Measurements from ENCODE around the gene SCGB3A1. TPM values are rescaled to one million over a fixed set of nuclear protein-coding genes. Genes with fewer than 3 reads are reported as not detected.

SCGB3A1 gene
- total and polyA plus RNA-seq, 2 donors (not counting 1 experiment from before 2014, with no cell fraction given), result not detected

DNA sequence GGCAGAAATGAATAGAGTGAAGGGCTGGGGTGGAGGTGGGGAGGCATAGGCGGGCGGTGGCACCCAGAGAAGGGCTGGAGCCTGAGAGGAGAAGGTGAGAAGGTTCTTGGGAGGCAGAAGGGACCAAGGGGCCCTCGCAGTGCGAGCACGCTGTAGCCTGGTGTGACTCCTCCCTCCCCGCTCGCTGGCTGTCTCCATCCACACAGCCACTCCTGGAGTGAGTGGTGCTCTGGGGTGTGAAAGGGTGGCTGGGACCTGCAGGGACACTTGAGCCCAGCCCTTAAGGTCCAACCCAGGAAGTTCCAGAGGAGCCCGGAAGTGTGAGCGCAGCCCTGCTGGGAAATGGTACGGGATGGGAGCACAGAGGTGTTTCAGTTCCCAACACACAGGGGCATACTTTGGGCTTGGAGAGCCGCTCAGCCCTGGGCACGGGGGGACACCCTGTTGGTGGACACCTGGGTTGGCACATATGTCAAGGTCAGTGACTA lies 9.3 kb upstream of the SCGB3A1 start:
- Histone ChIP-seq H3K9me3 (ENCODE audit: control extremely low read depth in 1 of 3, control insufficient read depth in 2 of 3, insufficient read depth in 1 of 3, low read length in 2 of 3) (no peaks in the 10 kb centered on the region), H3K4me1 (ENCODE audit: control insufficient read depth in 2 of 2, insufficient read depth in 2 of 2, low read length in 2 of 2) (no peaks in the 10 kb centered on the region), H3K27me3 (replicated peaks in 1 of 4; ENCODE audit: control extremely low read depth in 1 of 4, control insufficient read depth in 3 of 4, insufficient read depth in 4 of 4, low read length in 3 of 4) (peaks cover 0 to under 1% (median 0%) of the 10 kb centered on the region in 4 experiments), H3K9ac (ENCODE audit: low read length) (no peak overlapping the region), H2AFZ (ENCODE audit: insufficient read depth, low read depth, low read length, poor library complexity, severe bottlenecking) (no peak overlapping the region), H3K36me3 (replicated peaks in 1 of 2; ENCODE audit: control extremely low read depth in 1 of 2, control insufficient read depth in 1 of 2, extremely low read depth in 1 of 2, insufficient read depth in 2 of 2, low read length in 1 of 2) (no peaks in the 10 kb centered on the region), H4K20me1 (ENCODE audit: control insufficient read depth, insufficient read depth, low read length, poor library complexity, severe bottlenecking) (no peaks in the 10 kb centered on the region), H3K4me2 (replicated peaks; ENCODE audit: low read depth, low read length, poor library complexity, severe bottlenecking) (no peak overlapping the region), H3K4me3 (ENCODE audit: control extremely low read depth in 1 of 5, extremely low read depth in 1 of 5, insufficient read depth in 1 of 5, low read depth in 2 of 5, low read length in 4 of 5) (no peak overlapping the region), H3K79me2 (ENCODE audit: control insufficient read depth, insufficient read depth, low read length) (no peaks in the 10 kb centered on the region), H3K27ac (ENCODE audit: low read length in 2 of 2) (no peak overlapping the region)
- H3K4me1 Mint-ChIP-seq, result no peaks in the 10 kb centered on the region
- TF ChIP-seq, protein P1, sequence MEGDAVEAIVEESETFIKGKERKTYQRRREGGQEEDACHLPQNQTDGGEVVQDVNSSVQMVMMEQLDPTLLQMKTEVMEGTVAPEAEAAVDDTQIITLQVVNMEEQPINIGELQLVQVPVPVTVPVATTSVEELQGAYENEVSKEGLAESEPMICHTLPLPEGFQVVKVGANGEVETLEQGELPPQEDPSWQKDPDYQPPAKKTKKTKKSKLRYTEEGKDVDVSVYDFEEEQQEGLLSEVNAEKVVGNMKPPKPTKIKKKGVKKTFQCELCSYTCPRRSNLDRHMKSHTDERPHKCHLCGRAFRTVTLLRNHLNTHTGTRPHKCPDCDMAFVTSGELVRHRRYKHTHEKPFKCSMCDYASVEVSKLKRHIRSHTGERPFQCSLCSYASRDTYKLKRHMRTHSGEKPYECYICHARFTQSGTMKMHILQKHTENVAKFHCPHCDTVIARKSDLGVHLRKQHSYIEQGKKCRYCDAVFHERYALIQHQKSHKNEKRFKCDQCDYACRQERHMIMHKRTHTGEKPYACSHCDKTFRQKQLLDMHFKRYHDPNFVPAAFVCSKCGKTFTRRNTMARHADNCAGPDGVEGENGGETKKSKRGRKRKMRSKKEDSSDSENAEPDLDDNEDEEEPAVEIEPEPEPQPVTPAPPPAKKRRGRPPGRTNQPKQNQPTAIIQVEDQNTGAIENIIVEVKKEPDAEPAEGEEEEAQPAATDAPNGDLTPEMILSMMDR (IDR thresholded peaks at IDR 0.05), result no peak
- no peak for TF ChIP-seq EZH2 (IDR thresholded peaks at IDR 0.05; ENCODE audit: borderline replicate concordance, insufficient read depth, low read depth, low read length, poor library complexity, severe bottlenecking)
- no peak for ATAC-seq (ENCODE audit: low read depth)
- POLR2A ChIA-PET, result interaction anchor here (0.7 kb wide), 1 partner anchor 623 kb away, joined by 15 read pairs; no protein-coding TSS in a partner anchor
- intact Hi-C loops (cut with micrococcal nuclease), result no loop called here
- CTCF ChIA-PET, result no interaction called here
- H3K27me3 Mint-ChIP-seq, result no peaks in the 10 kb centered on the region
- no peak overlapping the region for H3K4me3 Mint-ChIP-seq
- WGBS (ENCODE audit: insufficient coverage), result 93% methylated on average over 10 of the region's 12 CpGs
- no peak for DNase-seq
- no peak overlapping the region for H3K27ac Mint-ChIP-seq
- H3K9me3 Mint-ChIP-seq (ENCODE audit: insufficient read depth), result no peaks in the 10 kb centered on the region

DNA sequence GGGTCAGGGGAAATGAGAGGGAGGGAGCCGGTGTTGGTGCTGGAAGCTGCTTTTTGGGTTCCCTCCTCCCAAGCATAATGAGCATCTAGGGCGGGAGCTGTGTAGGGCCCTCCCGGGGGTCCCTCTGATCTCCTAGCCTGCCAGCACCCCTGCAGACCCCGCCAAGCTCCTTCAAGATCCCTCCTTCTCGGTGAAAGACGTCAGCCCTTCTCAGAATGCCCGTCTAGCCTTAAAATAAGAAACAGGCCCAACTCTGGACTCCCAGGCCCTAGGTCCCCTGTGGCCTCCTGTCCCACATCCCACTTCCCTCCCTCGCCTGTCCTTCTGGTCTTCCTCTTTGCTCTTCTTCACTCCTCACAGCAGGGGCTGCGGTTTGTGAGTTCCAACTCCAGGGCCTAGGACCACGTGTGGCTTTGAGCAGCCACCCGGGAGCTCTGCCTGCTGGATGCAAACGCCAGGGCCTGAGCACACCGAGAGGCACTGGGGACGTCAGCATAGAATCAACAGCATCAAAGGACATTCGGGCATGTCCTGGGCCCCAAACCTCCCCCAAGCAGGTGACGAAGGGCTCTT lies 8.8 kb upstream of the SCGB3A1 start:
- Histone ChIP-seq H3K79me2 (ENCODE audit: control insufficient read depth, insufficient read depth, low read length) (no peaks in the 10 kb centered on the region), H3K27me3 (replicated peaks in 1 of 4; ENCODE audit: control extremely low read depth in 1 of 4, control insufficient read depth in 3 of 4, insufficient read depth in 4 of 4, low read length in 3 of 4) (no peaks in the 10 kb centered on the region), H3K4me1 (ENCODE audit: control insufficient read depth in 2 of 2, insufficient read depth in 2 of 2, low read length in 2 of 2) (no peaks in the 10 kb centered on the region), H4K20me1 (ENCODE audit: control insufficient read depth, insufficient read depth, low read length, poor library complexity, severe bottlenecking) (no peaks in the 10 kb centered on the region), H3K4me3 (ENCODE audit: control extremely low read depth in 1 of 5, extremely low read depth in 1 of 5, insufficient read depth in 1 of 5, low read depth in 2 of 5, low read length in 4 of 5) (no peak overlapping the region), H3K9me3 (ENCODE audit: control extremely low read depth in 1 of 3, control insufficient read depth in 2 of 3, insufficient read depth in 1 of 3, low read length in 2 of 3) (no peaks in the 10 kb centered on the region), H3K9ac (ENCODE audit: low read length) (no peak overlapping the region), H3K4me2 (replicated peaks; ENCODE audit: low read depth, low read length, poor library complexity, severe bottlenecking) (no peak overlapping the region), H2AFZ (ENCODE audit: insufficient read depth, low read depth, low read length, poor library complexity, severe bottlenecking) (no peak overlapping the region), H3K27ac (ENCODE audit: low read length in 2 of 2) (no peak overlapping the region), H3K36me3 (replicated peaks in 1 of 2; ENCODE audit: control extremely low read depth in 1 of 2, control insufficient read depth in 1 of 2, extremely low read depth in 1 of 2, insufficient read depth in 2 of 2, low read length in 1 of 2) (no peaks in the 10 kb centered on the region)
- H3K4me1 Mint-ChIP-seq, result no peaks in the 10 kb centered on the region
- intact Hi-C loops (cut with micrococcal nuclease), result no loop called here
- WGBS (ENCODE audit: insufficient coverage), result 91% methylated on average over 14 of the region's 16 CpGs
- H3K27me3 Mint-ChIP-seq, result no peaks in the 10 kb centered on the region
- H3K27ac Mint-ChIP-seq, result no peak overlapping the region
- CTCF ChIA-PET, result no interaction called here
- DNase-seq (no peak), ATAC-seq (ENCODE audit: low read depth) (no peak)
- H3K4me3 Mint-ChIP-seq, result no peak overlapping the region
- POLR2A ChIA-PET, result no interaction called here
- H3K9me3 Mint-ChIP-seq (ENCODE audit: insufficient read depth), result no peaks in the 10 kb centered on the region
- TF ChIP-seq, protein P1 (IDR thresholded peaks at IDR 0.05), result no peak
- no peak for TF ChIP-seq EZH2 (IDR thresholded peaks at IDR 0.05; ENCODE audit: borderline replicate concordance, insufficient read depth, low read depth, low read length, poor library complexity, severe bottlenecking)

All from B cell (primary cell).